OCI-LY1 (cell line): ENCODE results near the gene TBC1D2B.
"Not testable (repeated sequence)": the region's sequence is repeated elsewhere in the genome, so short reads cannot be mapped to it uniquely, and the experiment has no call there.

Experiments
- H2AFZ ChIP-seq: fragments of 200-600 bp; sonication (generic), shearing (Covaris generic); 2 replicates; pipeline ENCODE4 v1.6.0; 2014; ENCODE audit warnings: antibody characterized with exemption, mild to moderate bottlenecking, low read length
- H3F3A ChIP-seq: fragments of 200-600 bp; sonication (generic), shearing (Covaris generic); 2 replicates; pipeline ENCODE4 v1.6.0; 2014; ENCODE audit warnings: mild to moderate bottlenecking, antibody characterized with exemption, low read length, moderate library complexity; ENCODE audit not compliant: insufficient read depth
- H3K27ac ChIP-seq: fragments of 200-600 bp; sonication (generic); 2 replicates; pipeline ENCODE4 v1.5.1; 2014; ENCODE audit warnings: low read length, mixed run types, mild to moderate bottlenecking, low read depth; ENCODE audit not compliant: poor library complexity, severe bottlenecking
- H3K27me3 ChIP-seq: fragments of 200-600 bp; sonication (generic); 2 replicates; pipeline ENCODE4 v1.6.0; 2014; ENCODE audit warnings: antibody characterized with exemption, mild to moderate bottlenecking, low read length, moderate library complexity; ENCODE audit not compliant: insufficient read depth
- H3K36me3 ChIP-seq: fragments of 200-600 bp; sonication (generic); 2 replicates; pipeline ENCODE4 v1.6.1; 2014; ENCODE audit warnings: mild to moderate bottlenecking, antibody characterized with exemption, low read length, moderate library complexity, mixed read lengths; ENCODE audit not compliant: insufficient read depth
- H3K4me1 ChIP-seq: fragments of 200-600 bp; sonication (generic); 2 replicates; pipeline ENCODE4 v1.5.1; 2014; ENCODE audit warnings: mild to moderate bottlenecking, low read length, moderate library complexity; ENCODE audit not compliant: insufficient read depth, severe bottlenecking
- H3K4me2 ChIP-seq: fragments of 200-600 bp; sonication (generic), shearing (Covaris generic); 2 replicates; pipeline ENCODE4 v1.6.1; 2014; ENCODE audit warnings: low read length
- H3K4me3 ChIP-seq: fragments of 200-600 bp; sonication (generic); 2 replicates; pipeline ENCODE4 v1.5.1; 2014; ENCODE audit warnings: low read length, low read depth, mild to moderate bottlenecking, mixed read lengths; ENCODE audit not compliant: poor library complexity, severe bottlenecking
- H3K79me2 ChIP-seq: fragments of 200-600 bp; shearing (Covaris generic); 2 replicates; pipeline ENCODE4 v1.6.1; 2016; ENCODE audit warnings: mixed run types, low read length, mixed read lengths; ENCODE audit not compliant: insufficient read depth
- H3K9ac ChIP-seq: fragments of 200-600 bp; sonication (generic), shearing (Covaris generic); 2 replicates; pipeline ENCODE4 v1.6.1; 2014; ENCODE audit warnings: mild to moderate bottlenecking, low read length, mixed read lengths
- H3K9me2 ChIP-seq: fragments of 200-600 bp; sonication (generic), shearing (Covaris generic); 2 replicates; pipeline ENCODE4 v1.6.1; 2014; ENCODE audit warnings: low read depth, mild to moderate bottlenecking, low read length, mixed read lengths
- H3K9me3 ChIP-seq: fragments of 200-600 bp; shearing (Covaris generic); 2 replicates; pipeline ENCODE4 v1.6.1; 2014; ENCODE audit warnings: low read length, mixed read lengths
- H4K20me1 ChIP-seq: fragments of 200-600 bp; sonication (generic), shearing (Covaris generic); 2 replicates; pipeline ENCODE4 v1.6.0; 2016; ENCODE audit warnings: mild to moderate bottlenecking, low read length; ENCODE audit not compliant: insufficient read depth
- EZH2 ChIP-seq: fragments of 200-600 bp; sonication (generic), shearing (Covaris generic); IDR thresholded peaks from 2 replicates; pipeline ENCODE4 v1.8.0; 2017; ENCODE audit warnings: borderline replicate concordance, mixed run types, mild to moderate bottlenecking, antibody characterized with exemption, low read length, moderate library complexity, mixed read lengths
- TF ChIP-seq, protein P1 (sequence below): fragments of 200-600 bp; sonication (generic), shearing (Covaris generic); IDR thresholded peaks from 2 replicates; pipeline ENCODE4 v1.5.1; 2017; ENCODE audit warnings: mild to moderate bottlenecking, antibody characterized with exemption, low read length, moderate library complexity, mixed read lengths

TBC1D2B gene

DNA sequence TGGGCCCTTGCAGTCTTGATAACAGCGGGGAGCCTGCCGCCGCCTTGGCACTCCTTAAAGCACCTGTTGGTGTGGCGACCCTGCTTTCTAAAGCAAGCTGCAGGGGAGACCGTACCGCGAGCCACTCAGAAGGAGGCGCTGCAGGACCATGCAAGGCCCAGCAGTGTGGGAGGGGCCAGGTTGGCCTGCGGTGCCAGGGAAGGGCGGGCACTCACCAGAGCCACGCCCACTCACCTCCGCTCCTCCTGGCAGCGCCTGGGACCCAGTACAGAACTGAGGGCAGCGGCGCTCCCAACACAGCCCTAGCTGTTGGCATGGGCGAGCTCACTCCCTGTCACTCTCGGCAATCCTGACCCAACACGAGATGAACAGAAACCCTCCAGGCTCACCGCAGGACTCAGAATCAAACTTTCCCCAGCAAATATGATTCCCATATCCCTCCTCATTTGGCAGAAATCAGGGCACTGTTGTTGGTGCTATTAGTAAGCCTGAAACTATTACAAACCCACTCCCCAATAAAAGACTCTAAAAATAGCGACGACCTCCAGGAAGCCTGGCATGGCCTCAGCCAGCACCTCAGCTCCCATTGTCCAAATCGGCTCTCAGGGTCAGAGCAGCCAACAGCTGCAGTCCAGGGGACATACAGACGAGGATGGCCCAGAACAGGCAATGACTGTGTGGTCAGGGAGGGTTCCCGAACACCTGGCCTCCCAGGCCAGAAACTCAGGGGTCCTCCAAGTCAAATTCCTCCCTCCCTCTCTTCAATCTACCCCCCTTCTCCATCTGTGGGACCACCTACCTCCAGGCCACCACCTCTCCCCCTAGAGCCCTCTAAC is 77.2 kb downstream of the TBC1D2B start:
- TF ChIP-seq, protein P1, sequence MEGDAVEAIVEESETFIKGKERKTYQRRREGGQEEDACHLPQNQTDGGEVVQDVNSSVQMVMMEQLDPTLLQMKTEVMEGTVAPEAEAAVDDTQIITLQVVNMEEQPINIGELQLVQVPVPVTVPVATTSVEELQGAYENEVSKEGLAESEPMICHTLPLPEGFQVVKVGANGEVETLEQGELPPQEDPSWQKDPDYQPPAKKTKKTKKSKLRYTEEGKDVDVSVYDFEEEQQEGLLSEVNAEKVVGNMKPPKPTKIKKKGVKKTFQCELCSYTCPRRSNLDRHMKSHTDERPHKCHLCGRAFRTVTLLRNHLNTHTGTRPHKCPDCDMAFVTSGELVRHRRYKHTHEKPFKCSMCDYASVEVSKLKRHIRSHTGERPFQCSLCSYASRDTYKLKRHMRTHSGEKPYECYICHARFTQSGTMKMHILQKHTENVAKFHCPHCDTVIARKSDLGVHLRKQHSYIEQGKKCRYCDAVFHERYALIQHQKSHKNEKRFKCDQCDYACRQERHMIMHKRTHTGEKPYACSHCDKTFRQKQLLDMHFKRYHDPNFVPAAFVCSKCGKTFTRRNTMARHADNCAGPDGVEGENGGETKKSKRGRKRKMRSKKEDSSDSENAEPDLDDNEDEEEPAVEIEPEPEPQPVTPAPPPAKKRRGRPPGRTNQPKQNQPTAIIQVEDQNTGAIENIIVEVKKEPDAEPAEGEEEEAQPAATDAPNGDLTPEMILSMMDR, result peak; percentile 88
- no peak for TF ChIP-seq EZH2
- Histone ChIP-seq H3K27ac (no peak overlapping the region), H3K9me3 (no peaks in the 10 kb centered on the region), H3K9ac (no peak overlapping the region), H4K20me1 (no peaks in the 10 kb centered on the region), H3K27me3 (no peaks in the 10 kb centered on the region), H3K4me2 (no peak overlapping the region), H3K9me2 (no peaks in the 10 kb centered on the region), H3K36me3 (peaks cover 55% of the 10 kb centered on the region), H3K4me1 (peaks cover 4% of the 10 kb centered on the region), H2AFZ (no peak overlapping the region), H3K4me3 (no peak overlapping the region), H3F3A (no peaks in the 10 kb centered on the region), H3K79me2 (no peaks in the 10 kb centered on the region)

DNA sequence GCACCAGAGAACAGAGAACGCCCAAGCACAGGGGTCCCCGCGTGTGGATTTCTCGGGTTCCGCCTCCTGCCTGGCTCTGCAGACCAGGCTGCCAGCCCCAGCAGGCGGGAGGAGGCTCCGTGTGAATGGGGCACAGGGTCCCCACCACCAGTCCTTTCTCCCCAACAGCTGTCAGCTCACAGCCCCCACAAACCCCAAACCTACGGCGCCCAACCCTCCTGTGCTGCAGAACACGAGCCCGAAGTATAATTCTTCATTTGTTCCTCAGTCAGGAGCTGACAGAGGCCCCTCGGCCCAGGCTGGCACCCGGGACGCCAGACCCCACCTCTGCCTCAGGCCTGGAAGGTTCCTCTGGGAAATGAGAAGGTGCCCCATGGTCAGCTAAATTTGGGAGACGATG is 78.0 kb downstream of the TBC1D2B start:
- peaks cover 50% of the 10 kb centered on the region for H3K36me3 ChIP-seq
- no peaks in the 10 kb centered on the region for H4K20me1 ChIP-seq
- H3K27me3 ChIP-seq, result no peaks in the 10 kb centered on the region
- H3K9me2 ChIP-seq, result no peaks in the 10 kb centered on the region
- no peaks in the 10 kb centered on the region for H3K9me3 ChIP-seq
- peaks cover 5% of the 10 kb centered on the region for H3K4me1 ChIP-seq
- H3K4me2 ChIP-seq, result no peak overlapping the region
- no peaks in the 10 kb centered on the region for H3F3A ChIP-seq
- H3K79me2 ChIP-seq, result no peaks in the 10 kb centered on the region
- no peak overlapping the region for H3K27ac ChIP-seq
- no peak overlapping the region for H3K9ac ChIP-seq
- no peak overlapping the region for H3K4me3 ChIP-seq
- H2AFZ ChIP-seq, result no peak overlapping the region
- TF ChIP-seq, protein P1, result no peak
- no peak for TF ChIP-seq EZH2

- Histone ChIP-seq H3K9me3 (no peaks in the 10 kb centered on the region), H4K20me1 (no peaks in the 10 kb centered on the region), H3K27me3 (no peaks in the 10 kb centered on the region), H3K9ac (no peak overlapping the region), H3F3A (no peaks in the 10 kb centered on the region), H3K4me2 (no peak overlapping the region), H3K79me2 (no peaks in the 10 kb centered on the region), H3K36me3 (peaks cover 49% of the 10 kb centered on the region), H3K4me1 (peaks cover 14% of the 10 kb centered on the region), H2AFZ (no peak overlapping the region), H3K4me3 (no peak overlapping the region), H3K9me2 (no peaks in the 10 kb centered on the region), H3K27ac (no peak overlapping the region)
- no peak for TF ChIP-seq EZH2
- TF ChIP-seq, protein P1, result no peak
These were observed 78.9 kb downstream of the TBC1D2B start for GRCh38 chr15:77998592-77998991.

DNA sequence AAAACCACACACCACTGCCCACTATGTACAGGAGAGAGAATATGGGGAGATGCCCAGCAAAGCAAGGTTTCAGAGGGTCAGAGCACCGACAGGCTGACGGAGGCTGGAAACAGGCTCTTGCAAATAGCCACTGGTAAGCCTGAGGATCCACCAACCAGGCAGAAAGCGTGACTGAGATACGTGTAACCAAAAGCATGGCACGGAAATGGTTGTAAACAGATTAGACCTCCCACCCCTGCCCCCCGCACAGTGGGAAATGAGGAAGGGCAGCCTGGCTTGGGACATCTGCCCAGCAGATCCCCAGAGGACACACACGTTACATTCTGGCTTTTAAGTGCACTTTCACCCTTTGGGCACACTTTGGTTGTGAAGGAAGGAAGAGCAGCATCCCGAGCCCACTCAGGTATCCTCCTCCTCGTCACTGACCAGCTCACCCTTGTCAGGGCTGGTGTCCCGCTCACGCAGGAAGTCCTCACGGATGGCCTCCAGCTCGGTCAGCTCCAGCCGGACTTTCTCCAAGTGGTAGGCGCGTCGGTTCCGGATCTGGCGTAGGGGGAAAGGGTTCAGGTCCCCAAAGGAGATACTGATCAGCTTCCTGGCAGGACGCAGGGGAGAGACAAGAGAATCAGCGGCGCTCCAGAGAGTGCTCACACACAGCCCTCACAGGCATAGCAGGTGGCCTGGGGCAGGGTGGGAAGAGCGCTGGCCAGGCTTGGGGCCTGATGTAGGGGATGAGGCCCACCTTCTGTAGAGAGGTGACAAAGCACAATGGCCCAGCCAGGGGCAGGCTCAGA is 79.6 kb downstream of the TBC1D2B start:
- H3K4me3 ChIP-seq, H3K4me2 ChIP-seq, H3K27ac ChIP-seq, H3K9ac ChIP-seq, H4K20me1 ChIP-seq, H3K9me2 ChIP-seq, H3K9me3 ChIP-seq, H3K79me2 ChIP-seq, H3K27me3 ChIP-seq, H2AFZ ChIP-seq, H3F3A ChIP-seq: not testable (repeated sequence)
- Histone ChIP-seq H3K4me1 (peaks cover 19% of the 10 kb centered on the region), H3K36me3 (peaks cover 42% of the 10 kb centered on the region)

GRCh38 chr15:77997221-77997620 is 80.3 kb downstream of the TBC1D2B start:
- H3K36me3 ChIP-seq, result peaks cover 37% of the 10 kb centered on the region
- H3K27me3 ChIP-seq, H4K20me1 ChIP-seq, H3K4me2 ChIP-seq, H2AFZ ChIP-seq, H3K9ac ChIP-seq, H3K27ac ChIP-seq, H3K4me3 ChIP-seq, H3K9me3 ChIP-seq, H3K79me2 ChIP-seq, H3F3A ChIP-seq, H3K9me2 ChIP-seq: not testable (repeated sequence)
- H3K4me1 ChIP-seq, result peaks cover 19% of the 10 kb centered on the region
